IPS DF 4.7 (cell line): ENCODE measurements around the gene SIGLEC10.
"Not testable (repeated sequence)": the region's sequence is repeated elsewhere in the genome, so short reads cannot be mapped to it uniquely, and the experiment has no call there.

ENCODE experiments used
- DNase-seq: peaks from one replicate; pipeline ENCODE4 v3.0.0-alpha.2; 2013; ENCODE audit warnings: low spot score; ENCODE audit errors: extremely low read depth

The SIGLEC10 gene

GRCh38 chr19:51439021-51439465, 21.6 kb upstream of the SIGLEC10 start:
- no peak for DNase-seq

- DNase-seq: no peak
Observed at GRCh38 chr19:51434456-51434855, 17.0 kb upstream of the SIGLEC10 start.

- no peak for DNase-seq
Observed at GRCh38 chr19:51433043-51433442, 15.6 kb upstream of the SIGLEC10 start.

DNA sequence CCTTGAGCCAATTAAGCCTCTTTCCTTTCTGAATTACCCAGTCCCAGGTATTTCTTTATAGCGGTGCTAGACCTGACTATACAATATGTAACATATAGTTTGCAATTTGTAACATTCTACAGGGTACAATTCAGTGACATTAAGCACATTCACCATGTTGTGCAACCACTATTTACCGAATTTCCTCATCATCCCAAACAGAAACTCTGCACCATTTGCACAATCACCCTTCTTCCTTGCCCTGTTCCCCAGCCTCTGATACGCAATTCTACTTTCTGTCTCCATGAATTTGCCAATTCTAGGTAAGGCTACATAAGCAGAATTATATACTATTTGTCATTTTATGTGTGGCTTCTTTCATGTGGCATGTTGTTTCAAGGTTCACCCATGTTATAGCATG, 13.7 kb upstream of the SIGLEC10 start:
- DNase-seq: no peak

DNA sequence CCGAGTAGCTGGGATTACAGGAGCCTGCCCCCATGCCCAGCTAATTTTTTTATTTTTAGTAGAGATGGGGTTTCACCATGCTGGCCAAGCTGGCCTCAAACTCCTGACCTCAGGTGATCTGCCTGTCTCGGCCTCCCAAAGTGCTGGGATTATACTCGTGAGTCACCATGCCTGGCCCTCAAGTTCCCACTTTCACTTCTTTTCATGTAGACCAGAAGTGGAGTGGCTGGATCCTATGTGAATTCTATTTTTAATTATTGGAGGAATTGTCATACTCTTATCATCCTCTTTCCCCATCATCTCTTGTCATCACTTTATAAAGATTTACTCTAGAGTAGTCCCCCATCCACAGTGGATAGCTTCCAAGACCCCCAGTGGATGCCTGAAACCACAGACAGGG, 12.8 kb upstream of the SIGLEC10 start:
- no peak for DNase-seq

DNA sequence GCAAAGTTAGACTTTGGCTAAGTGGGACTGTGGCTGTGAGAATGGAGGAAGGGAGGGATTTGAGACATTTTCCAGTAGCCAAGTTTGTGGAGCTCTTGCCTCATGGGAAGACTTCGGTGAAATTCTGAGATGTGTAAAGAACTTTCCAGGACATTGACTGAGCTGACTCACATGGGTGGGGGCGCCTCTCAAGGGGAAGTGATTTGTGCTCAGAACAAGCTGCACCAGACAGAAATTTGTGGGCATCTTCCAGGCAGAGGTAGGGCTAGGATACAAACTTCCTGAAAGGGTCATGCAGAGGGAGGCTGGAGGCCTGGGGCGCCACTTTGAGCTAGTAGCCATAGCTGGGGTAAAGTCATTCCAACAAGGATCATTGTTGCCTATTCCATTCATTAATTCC, 9.8 kb upstream of the SIGLEC10 start:
- DNase-seq: no peak

- DNase-seq: no peak
Observed at GRCh38 chr19:51422053-51422448, 4.6 kb upstream of the SIGLEC10 start.

DNA sequence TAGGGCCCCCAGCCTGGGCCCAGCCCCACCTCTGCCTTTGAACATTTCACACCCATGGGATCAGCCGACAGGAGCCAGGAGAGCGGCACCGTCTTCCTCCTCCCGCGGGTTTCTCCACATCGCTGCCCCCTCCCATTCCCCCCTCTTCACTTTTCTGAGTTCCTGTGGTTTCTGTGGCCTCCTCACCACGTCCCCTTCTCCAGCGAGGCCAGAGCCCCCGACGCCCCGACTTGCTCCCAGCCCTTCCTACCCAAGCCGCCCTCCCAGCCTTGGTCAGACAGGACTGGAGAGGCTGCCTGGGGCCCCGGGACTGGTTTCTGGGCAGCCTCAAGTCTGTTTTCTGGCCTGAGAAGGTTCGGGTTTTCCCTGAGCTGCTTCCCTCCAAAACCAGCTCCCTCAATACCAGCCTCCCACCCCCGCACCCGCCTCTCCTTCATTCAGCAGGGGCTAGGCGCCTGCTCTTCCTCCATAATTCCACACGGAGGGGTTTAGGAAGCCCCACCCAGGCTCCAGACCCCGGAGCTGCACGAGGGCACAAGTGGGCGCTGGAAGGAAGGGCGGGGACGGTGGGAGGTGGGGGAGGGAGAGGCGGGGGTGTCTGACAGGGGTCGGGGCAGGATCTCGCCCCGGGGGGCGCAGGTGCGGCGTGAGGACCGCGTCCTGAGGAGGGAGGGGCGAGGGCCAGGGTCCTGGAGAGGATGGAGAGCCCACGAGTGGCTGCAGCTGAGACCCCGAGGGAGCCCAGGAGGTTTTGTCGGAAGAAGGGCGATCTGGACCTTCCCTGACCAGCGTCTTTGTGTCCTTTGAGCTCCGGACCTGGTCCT, 4.0 kb upstream of the SIGLEC10 start:
- no peak for DNase-seq

DNA sequence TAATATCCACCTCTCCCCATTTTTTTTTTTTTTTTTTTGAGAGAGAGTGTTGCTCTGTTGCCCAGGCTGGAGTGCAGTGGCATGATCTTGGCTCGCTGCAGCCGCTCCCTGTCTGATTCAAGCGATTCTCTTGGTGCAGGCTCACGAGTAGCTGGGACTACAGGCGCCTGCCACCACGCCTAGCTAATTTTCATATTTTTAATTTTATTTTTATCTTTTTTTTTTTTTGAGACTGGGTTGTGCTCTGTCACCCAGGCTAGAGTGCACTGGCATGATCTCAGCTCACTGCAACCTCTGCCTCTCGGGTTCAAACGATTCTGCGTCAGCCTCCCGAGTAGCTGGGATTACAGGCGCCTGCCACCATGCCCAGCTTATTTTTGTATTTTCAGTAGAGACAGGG, 3.1 kb upstream of the SIGLEC10 start:
- DNase-seq: not testable (repeated sequence)

- DNase-seq: no peak
Observed at GRCh38 chr19:51418707-51419106, 1.3 kb upstream of the SIGLEC10 start.

GRCh38 chr19:51417810-51418157, 342 bp upstream of the SIGLEC10 start:
- DNase-seq: no peak

DNA sequence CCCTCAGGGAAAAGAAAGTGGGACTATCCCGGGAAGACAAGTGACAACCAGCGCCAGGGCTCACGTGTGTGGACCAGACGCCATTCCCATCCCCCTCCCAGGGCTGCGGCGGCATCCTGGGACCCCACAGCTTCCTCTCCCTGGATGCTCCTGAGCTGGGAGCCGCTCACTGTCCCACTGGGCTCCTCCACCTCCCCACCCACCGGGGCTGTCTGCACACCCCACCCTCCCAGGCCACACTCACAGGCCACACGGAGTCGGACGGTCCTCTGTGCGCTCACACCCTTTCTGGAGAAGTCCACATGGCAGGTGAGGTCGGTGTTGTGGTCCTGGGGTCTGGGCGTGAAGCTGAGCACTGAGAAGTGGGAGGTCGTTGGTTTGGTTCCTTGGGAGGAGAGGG, 1.0 kb downstream of the SIGLEC10 start:
- DNase-seq: not testable (repeated sequence)

DNA sequence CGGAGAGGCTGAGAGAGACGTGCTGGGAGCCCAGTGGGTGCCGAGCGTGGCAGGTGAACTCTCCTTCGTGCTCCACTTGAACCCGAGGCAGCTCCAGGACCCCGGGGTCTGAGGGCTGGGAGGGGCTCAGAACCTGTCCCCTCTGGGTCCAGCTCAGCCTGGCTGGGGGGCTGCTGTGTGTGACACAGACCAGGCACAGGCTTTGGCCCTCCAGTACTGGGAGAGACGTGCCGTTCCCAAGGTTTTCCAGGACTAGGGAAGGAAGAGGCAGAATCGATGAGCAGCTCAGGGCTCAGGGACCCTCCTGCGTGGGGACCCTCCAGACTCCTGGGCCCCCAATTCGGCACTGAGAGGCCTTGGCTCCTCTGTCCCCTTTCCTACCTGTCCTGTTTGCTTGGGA, 2.3 kb downstream of the SIGLEC10 start:
- no peak for DNase-seq

DNA sequence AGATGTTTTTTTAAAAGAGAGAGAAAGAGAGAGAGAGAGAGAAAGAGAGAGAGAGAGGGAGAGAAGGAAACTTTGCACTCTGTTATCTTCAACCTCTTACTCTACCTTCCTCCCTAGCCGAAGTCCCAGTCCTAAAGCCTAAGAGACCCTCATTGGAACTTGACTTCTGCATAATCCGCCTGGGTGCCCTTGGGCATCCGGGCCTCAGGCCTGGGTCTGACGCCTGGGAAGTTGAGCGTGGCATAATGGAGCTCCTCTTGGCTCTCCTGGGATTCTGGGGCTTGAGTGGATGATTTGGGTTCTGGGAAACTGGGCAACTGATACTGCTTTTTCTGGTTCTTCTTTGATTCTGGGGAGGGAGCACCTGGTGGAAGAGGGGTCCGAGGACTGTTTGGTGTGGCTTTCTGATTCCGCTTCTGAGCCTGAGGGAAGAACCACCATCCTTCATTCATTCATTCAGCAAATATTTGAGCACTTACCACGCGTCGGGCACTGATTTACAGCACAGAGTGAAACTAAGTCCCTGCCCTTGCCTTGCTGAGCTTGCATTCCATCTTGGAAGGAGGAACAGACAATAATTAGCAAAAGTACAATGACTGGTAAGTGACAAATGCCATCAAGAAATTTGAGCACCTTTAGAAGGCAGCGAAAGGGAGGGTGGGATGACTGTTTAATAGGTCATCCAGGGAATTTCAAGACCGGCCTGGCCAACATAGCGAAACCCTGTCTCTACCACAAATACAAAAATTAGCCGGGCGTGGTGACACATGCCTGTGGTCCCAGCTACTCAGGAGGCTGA, 6.3 kb downstream of the SIGLEC10 start:
- no peak for DNase-seq

GRCh38 chr19:51407511-51408131, 9.8 kb downstream of the SIGLEC10 start:
- DNase-seq: no peak

DNA sequence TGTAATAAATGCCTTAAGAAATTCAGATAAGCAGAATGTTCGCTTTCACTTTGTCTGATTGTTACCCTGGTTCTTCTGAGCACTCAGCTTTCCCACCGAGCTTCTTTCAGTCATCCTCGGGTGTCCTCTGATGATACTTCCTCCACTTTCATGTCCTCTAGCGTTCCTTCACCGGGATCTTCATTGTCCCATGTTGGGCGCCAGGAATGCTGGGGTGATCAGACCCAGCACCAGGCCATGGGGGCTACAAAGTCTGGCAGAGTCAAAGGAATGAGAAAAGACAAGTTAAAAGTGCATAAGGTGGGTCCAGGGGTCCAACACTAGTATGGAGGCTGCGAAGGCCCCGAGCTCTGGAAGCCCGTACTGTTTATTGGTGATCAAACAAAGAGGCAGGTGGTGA, 15.3 kb downstream of the SIGLEC10 start:
- DNase-seq: no peak

GRCh38 chr19:51399936-51400335, 17.5 kb downstream of the SIGLEC10 start:
- not testable (repeated sequence) for DNase-seq

GRCh38 chr19:51399231-51399630, 18.2 kb downstream of the SIGLEC10 start:
- DNase-seq: no peak

DNA sequence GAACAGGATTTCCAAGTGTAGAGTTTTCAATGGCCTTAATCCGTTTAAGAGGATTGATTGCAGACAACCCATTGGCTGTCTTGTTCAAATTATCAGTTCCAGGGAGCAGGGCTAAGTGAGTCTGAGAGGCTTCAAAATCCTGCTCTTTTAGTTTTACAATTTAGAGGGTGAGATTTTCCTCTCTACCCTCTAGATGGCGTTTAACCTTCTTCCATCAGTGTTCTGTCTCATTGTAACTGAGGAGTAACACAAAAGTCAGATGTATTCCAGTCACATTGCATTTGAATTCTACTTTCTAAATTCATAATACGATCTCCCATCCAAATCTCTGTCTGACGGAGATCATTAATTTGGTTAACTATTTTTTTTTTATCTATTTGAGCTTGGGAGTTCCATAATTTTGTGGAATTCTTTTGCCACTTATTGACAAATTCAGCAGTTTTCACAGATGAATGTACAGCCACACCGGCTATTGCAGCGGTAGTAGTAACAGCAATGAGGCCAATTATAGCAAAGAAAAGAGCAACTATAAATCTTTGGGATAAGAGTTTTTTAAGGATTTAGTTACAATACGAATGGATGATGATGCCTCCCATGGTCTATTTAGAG, 19.2 kb downstream of the SIGLEC10 start:
- no peak for DNase-seq

GRCh38 chr19:51397453-51397852, 20.0 kb downstream of the SIGLEC10 start:
- not testable (repeated sequence) for DNase-seq

GRCh38 chr19:51396175-51396574, 21.3 kb downstream of the SIGLEC10 start:
- no peak for DNase-seq
